GM18870 (cell line): Measurements from ENCODE around the gene NIT1.
"Not testable (repeated sequence)": the region's sequence is repeated elsewhere in the genome, so short reads cannot be mapped to it uniquely, and the experiment has no call there.

Source experiments
- ATAC-seq: cut with Tn5 transposase; IDR thresholded peaks from one replicate; pipeline ENCODE4 v1.9.1; 2021; ENCODE audit warnings: moderate library complexity; ENCODE audit not compliant: unreplicated experiment

NIT1 gene

GRCh38 chr1:161111527-161111926 is 6.4 kb upstream of the NIT1 start:
- ATAC-seq, result no peak

- no peak for ATAC-seq
These were observed 4.0 kb upstream of the NIT1 start for GRCh38 chr1:161113915-161114314.

GRCh38 chr1:161114556-161114955 is 3.3 kb upstream of the NIT1 start:
- ATAC-seq, result no peak

- ATAC-seq, result no peak
These were observed 2.7 kb upstream of the NIT1 start for GRCh38 chr1:161115132-161115711.

GRCh38 chr1:161115961-161116360 is 1.9 kb upstream of the NIT1 start:
- ATAC-seq, result not testable (repeated sequence)

GRCh38 chr1:161119092-161119903 is 1.4 kb downstream of the NIT1 start:
- ATAC-seq, result no peak

- no peak for ATAC-seq
These were observed 3.2 kb downstream of the NIT1 start for GRCh38 chr1:161121042-161121650.

- no peak for ATAC-seq
These were observed 3.9 kb downstream of the NIT1 start for GRCh38 chr1:161121834-161122233.

GRCh38 chr1:161122967-161123366 is 5.1 kb downstream of the NIT1 start:
- ATAC-seq, result no peak

- ATAC-seq, result no peak
These were observed 9.7 kb downstream of the NIT1 start for GRCh38 chr1:161127649-161128048.

GRCh38 chr1:161128591-161129420 is 10.9 kb downstream of the NIT1 start:
- no peak for ATAC-seq

- no peak for ATAC-seq
These were observed 12.4 kb downstream of the NIT1 start for GRCh38 chr1:161130266-161130665.

- no peak for ATAC-seq
These were observed 13.9 kb downstream of the NIT1 start for GRCh38 chr1:161131523-161132409.

GRCh38 chr1:161132410-161133219 is 14.7 kb downstream of the NIT1 start, which contains the start of gene DEDD:
Gene DEDD (minus strand): TSS chr1:161132667. CDS start chr1:161124462, 8,205 bp downstream.
- peak; percentile 93 for ATAC-seq

- ATAC-seq, result no peak
These were observed 15.4 kb downstream of the NIT1 start for GRCh38 chr1:161133220-161133740.

GRCh38 chr1:161137881-161138280 is 20.0 kb downstream of the NIT1 start:
- no peak for ATAC-seq

- no peak for ATAC-seq
These were observed 20.5 kb downstream of the NIT1 start for GRCh38 chr1:161138431-161138830.

GRCh38 chr1:161139766-161140165 is 21.9 kb downstream of the NIT1 start:
- ATAC-seq, result no peak

- ATAC-seq, result no peak
These were observed 23.0 kb downstream of the NIT1 start for GRCh38 chr1:161140755-161141400.
